Hippocampal formation (tissue), 2 donors: ENCODE data around the gene NPAT.

Experiments used
- DNase-seq, 2 donors: peaks; one replicate each; lab custom pipeline; 2025; lab: John Stamatoyannopoulos, UW

The NPAT gene

GRCh38 chr11:108222574-108223347 lies at the start of gene NPAT, which contains the start of gene ATM:
TSS of gene NPAT (minus strand) at chr11:108222638. CDS start at chr11:108222536, 102 bp downstream.
TSS of gene ATM (plus strand) at chr11:108223067. CDS start at chr11:108227625, 4,558 bp downstream.
- DNase-seq: peak; percentile 99 to 100

GRCh38 chr11:108269583-108269982 lies 47.1 kb upstream of the NPAT start:
- no peak for DNase-seq

GRCh38 chr11:108253176-108253575 lies 30.7 kb upstream of the NPAT start:
- DNase-seq: no peak

GRCh38 chr11:108246885-108247284 lies 24.4 kb upstream of the NPAT start:
- no peak for DNase-seq

GRCh38 chr11:108246308-108246707 lies 23.9 kb upstream of the NPAT start:
- DNase-seq: no peak

- DNase-seq: no peak
Measured at GRCh38 chr11:108242422-108242821, 20.0 kb upstream of the NPAT start.

GRCh38 chr11:108241330-108242037 lies 19.0 kb upstream of the NPAT start:
- DNase-seq: no peak

- no peak for DNase-seq
Measured at GRCh38 chr11:108239076-108239475, 16.6 kb upstream of the NPAT start.

- no peak for DNase-seq
Measured at GRCh38 chr11:108237058-108237481, 14.6 kb upstream of the NPAT start.

- DNase-seq: no peak
Measured at GRCh38 chr11:108235633-108236032, 13.2 kb upstream of the NPAT start.

GRCh38 chr11:108235192-108235591 lies 12.8 kb upstream of the NPAT start:
- no peak for DNase-seq

- DNase-seq: no peak
Measured at GRCh38 chr11:108233277-108233945, 11.0 kb upstream of the NPAT start.

- no peak for DNase-seq
Measured at GRCh38 chr11:108228251-108228650, 5.8 kb upstream of the NPAT start.

- DNase-seq: no peak
Measured at GRCh38 chr11:108226036-108226435, 3.6 kb upstream of the NPAT start.

- DNase-seq: no peak
Measured at GRCh38 chr11:108224911-108225786, 2.7 kb upstream of the NPAT start.

GRCh38 chr11:108224366-108224765 lies 1.9 kb upstream of the NPAT start:
- no peak for DNase-seq

- DNase-seq: no peak
Measured at GRCh38 chr11:108223348-108224149, 1.1 kb upstream of the NPAT start.

- no peak for DNase-seq
Measured at GRCh38 chr11:108221911-108222573, 396 bp downstream of the NPAT start.

- DNase-seq: no peak
Measured at GRCh38 chr11:108221371-108221770, 1.1 kb downstream of the NPAT start.

GRCh38 chr11:108220721-108221336 lies 1.6 kb downstream of the NPAT start:
- DNase-seq: no peak
